SJCRH30 (cell line): ENCODE measurements around the gene DGUOK. TPM values are rescaled to one million over a fixed set of nuclear protein-coding genes. Genes with fewer than 3 reads are reported as not detected.
"Not testable (repeated sequence)": the region's sequence is repeated elsewhere in the genome, so short reads cannot be mapped to it uniquely, and the experiment has no call there.

Experiments used
- DNase-seq, 2 experiments: peaks; one replicate each; pipeline ENCODE4 v3.0.0-alpha.2; 2015 to 2020
- H3K27ac ChIP-seq: fragments of 250-450 bp; sonication (Bioruptor Pico); 2 replicates; pipeline ENCODE4 v1.5.1; 2020; ENCODE audit warnings: mild to moderate bottlenecking, moderate library complexity
- H3K27me3 ChIP-seq: fragments of 250-450 bp; sonication (Bioruptor Pico); 2 replicates; pipeline ENCODE4 v1.5.1; 2020; ENCODE audit warnings: mild to moderate bottlenecking, moderate library complexity
- H3K36me3 ChIP-seq: fragments of 250-450 bp; sonication (Bioruptor Pico); 2 replicates; pipeline ENCODE4 v1.5.1; 2020; ENCODE audit warnings: mild to moderate bottlenecking, moderate library complexity
- H3K4me1 ChIP-seq: fragments of 250-450 bp; sonication (Bioruptor Pico); 2 replicates; pipeline ENCODE4 v1.5.1; 2020; ENCODE audit warnings: mild to moderate bottlenecking, moderate library complexity
- H3K4me3 ChIP-seq: fragments of 250-450 bp; sonication (Bioruptor Pico); 2 replicates; pipeline ENCODE4 v1.5.1; 2020; ENCODE audit warnings: mild to moderate bottlenecking, moderate library complexity
- H3K9me3 ChIP-seq: fragments of 250-450 bp; sonication (Bioruptor Pico); replicated peaks from 2 replicates; pipeline ENCODE4 v1.5.1; 2020; ENCODE audit warnings: mild to moderate bottlenecking, moderate library complexity
- total RNA-seq: library from RNA; depleted of rRNA; stranded (reverse); fragments of >200 nt; shearing (Covaris generic); gene quantifications from 2 replicates; pipeline ENCODE4 v1.2.3, GENCODE V29; 2014; rRNA removed

DGUOK gene
- total RNA-seq = 100 and 105 TPM in 2 replicates

GRCh38 chr2:73926493-73927327, at the start of gene DGUOK:
Gene DGUOK (plus strand): TSS chr2:73926880. CDS start chr2:73926911, 31 bp downstream.
- DNase-seq = peak; percentile 99 to 100
- Histone ChIP-seq H3K9me3 (no peaks in the 10 kb centered on the region), H3K27ac (peak within 1 kb of the TSS; percentile 84), H3K36me3 (peaks cover 10% of the 10 kb centered on the region), H3K4me3 (peak within 1 kb of the TSS; percentile 83), H3K4me1 (peaks cover 12% of the 10 kb centered on the region), H3K27me3 (no peaks in the 10 kb centered on the region)

DNA sequence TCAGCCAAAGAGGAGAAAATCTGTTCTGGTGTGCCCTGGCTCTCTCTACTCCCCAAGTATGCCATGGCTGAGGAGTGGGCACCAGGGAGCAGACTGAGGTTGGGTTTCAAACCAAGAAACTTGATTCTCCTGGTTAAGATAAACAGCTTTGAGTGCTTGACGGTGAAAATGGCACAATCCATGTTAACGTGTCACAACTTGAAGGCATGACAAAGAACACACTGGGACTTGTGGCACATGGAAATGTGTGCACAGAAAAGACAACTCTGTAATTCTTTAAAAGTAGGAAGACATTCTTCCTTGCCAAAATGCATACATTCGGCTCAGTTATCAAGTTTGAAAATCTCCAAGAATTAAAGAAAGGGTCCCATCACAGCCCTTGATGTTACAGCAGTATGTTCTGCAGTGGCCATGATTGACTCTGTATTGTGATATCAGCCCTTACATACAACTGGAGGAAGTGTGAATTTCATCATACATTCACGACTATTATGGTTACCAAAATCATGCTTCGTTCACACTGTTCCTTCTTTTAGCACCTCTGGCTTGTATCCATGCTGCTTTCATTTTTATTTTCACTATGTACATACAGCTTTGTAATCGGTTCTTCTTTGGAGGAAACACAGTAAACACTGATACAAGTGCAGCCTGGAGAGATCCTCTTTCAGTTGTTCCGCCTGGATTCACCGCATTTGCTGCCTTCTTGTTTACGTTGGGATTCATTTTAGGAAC, 49.4 kb upstream of the DGUOK start:
- H3K36me3 ChIP-seq = no peaks in the 10 kb centered on the region
- no peak overlapping the region for H3K4me3 ChIP-seq
- H3K27me3 ChIP-seq = no peaks in the 10 kb centered on the region
- DNase-seq = no peak
- peaks cover 3% of the 10 kb centered on the region; the same call in 1 of the 2 replicates for H3K4me1 ChIP-seq
- H3K27ac ChIP-seq = no peak overlapping the region
- H3K9me3 ChIP-seq = 0 out of 2 replicates have a peak, but pooled peaks cover 6% of the 10 kb centered on the region

DNA sequence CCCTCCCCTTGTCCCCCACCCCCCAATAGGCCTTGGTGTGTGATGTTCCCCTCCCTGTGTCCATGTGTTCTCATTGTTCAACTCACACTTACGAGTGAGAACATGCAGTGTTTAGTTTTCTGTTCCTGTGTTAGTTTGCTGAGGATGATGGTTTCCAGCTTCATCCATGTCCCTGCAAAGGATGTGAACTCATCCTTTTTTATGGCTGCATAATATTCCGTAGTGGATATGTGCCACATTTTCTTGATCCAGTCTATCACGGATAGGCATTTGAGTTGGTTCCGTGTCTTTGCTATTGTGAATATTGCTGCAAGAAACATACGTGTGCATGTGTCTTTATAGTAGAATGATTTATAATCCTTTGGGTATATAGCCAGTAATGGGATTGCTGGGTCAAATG, 48.7 kb upstream of the DGUOK start:
- not testable (repeated sequence) for DNase-seq, H3K4me1 ChIP-seq, H3K36me3 ChIP-seq, H3K4me3 ChIP-seq, H3K27ac ChIP-seq, H3K27me3 ChIP-seq, H3K9me3 ChIP-seq

DNA sequence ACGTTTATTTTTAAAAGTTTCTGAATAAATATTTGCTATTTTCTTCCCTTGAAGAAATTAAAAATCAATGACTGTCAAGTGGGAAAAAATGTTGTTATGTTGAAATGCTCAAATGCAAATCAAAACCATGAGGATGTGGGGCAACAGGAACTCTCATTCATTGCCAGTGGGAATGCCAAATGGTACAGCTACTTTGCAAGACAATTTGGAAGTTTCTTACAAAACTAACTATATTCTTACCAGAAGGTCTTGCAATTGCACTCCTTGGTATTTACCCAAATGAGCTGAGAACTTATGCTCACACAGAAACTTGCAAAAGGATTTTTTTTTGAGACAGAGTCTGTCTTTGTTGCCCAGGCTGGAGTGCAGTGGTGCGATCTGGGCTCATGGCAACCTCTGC, 41.3 kb upstream of the DGUOK start:
- H3K4me3 ChIP-seq = no peak overlapping the region
- H3K27me3 ChIP-seq = no peaks in the 10 kb centered on the region
- H3K27ac ChIP-seq = no peak overlapping the region
- no peaks in the 10 kb centered on the region for H3K36me3 ChIP-seq
- no peaks in the 10 kb centered on the region for H3K4me1 ChIP-seq
- no peak for DNase-seq
- H3K9me3 ChIP-seq = no peaks in the 10 kb centered on the region

- Histone ChIP-seq H3K4me3 (no peak overlapping the region), H3K4me1 (no peaks in the 10 kb centered on the region), H3K27me3 (0 out of 2 replicates have a peak, but pooled peaks cover 4% of the 10 kb centered on the region), H3K36me3 (no peaks in the 10 kb centered on the region), H3K27ac (no peak overlapping the region), H3K9me3 (no peaks in the 10 kb centered on the region)
- no peak for DNase-seq
Measured at GRCh38 chr2:73886357-73886756, 40.3 kb upstream of the DGUOK start.

- not testable (repeated sequence) for H3K36me3 ChIP-seq, H3K27me3 ChIP-seq, H3K9me3 ChIP-seq, H3K4me1 ChIP-seq, H3K27ac ChIP-seq, DNase-seq, H3K4me3 ChIP-seq
Measured at GRCh38 chr2:73887596-73888353, 38.9 kb upstream of the DGUOK start.

DNA sequence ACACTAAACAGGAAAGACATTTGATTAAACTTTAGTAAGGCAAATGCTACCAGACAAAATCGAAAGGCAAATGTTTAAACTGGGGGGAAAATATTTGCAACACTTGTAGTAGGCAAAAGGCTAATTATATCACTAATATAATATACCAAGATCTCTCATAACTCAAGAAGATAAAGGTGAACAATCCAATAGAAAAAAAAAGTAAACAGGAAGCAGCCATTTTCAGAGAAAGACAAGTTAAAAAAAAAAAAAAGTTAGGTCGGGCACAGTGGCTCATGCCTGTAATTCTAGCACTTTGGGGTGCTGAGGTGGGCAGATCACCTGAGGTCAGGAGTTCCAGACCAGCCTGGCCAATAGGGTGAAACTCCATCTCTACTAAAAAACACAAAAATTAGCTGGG, 38.3 kb upstream of the DGUOK start:
- no peak for DNase-seq
- Histone ChIP-seq H3K4me1 (no peaks in the 10 kb centered on the region), H3K27ac (no peak overlapping the region), H3K27me3 (peaks cover 10% of the 10 kb centered on the region), H3K36me3 (no peaks in the 10 kb centered on the region), H3K9me3 (no peaks in the 10 kb centered on the region), H3K4me3 (no peak overlapping the region)

- no peak overlapping the region for H3K27ac ChIP-seq
- no peaks in the 10 kb centered on the region for H3K9me3 ChIP-seq
- no peaks in the 10 kb centered on the region for H3K4me1 ChIP-seq
- no peak for DNase-seq
- no peak overlapping the region for H3K4me3 ChIP-seq
- H3K36me3 ChIP-seq = no peaks in the 10 kb centered on the region
- peaks cover 10% of the 10 kb centered on the region for H3K27me3 ChIP-seq
Measured at GRCh38 chr2:73889206-73889605, 37.5 kb upstream of the DGUOK start.

DNA sequence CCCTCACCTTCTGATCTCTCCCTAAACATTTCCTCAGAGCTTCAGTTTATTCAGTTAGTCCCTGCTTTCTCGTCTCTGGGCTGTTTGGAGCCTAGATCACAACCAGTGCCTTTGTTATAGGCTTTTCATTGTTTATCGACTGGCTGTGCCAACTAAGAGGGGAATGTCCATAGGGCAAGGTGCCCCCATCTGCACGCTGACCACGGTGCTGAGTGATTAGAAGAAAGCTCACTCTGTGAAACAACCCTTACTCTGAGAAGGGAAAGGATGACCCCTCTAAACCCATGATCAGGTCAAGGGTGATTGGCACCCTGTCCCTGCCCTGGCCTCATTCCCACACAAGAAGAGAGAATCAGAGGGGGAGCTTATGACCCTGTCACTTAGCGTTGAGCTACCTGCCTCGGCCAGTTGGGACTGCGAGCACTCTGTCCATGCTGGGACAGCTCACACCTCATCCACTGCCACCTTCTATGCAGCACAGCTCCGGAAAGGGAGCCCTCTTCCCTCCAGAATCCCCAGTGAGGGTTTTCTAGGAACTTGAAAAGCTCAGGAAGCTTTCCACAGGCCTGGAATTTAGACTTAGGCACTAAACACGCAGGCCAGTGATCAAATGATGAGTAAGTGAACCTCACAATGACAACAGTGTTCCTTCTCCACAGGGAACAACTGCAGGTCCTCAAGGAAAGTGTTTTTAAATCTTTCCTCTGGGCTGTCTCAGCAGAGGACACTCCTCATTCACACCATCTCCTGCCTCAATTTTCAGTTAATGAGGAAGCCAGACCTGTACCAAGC, 36.2 kb upstream of the DGUOK start:
- H3K27me3 ChIP-seq = peaks cover 10% of the 10 kb centered on the region
- H3K4me1 ChIP-seq = no peaks in the 10 kb centered on the region
- H3K27ac ChIP-seq = no peak overlapping the region
- no peaks in the 10 kb centered on the region for H3K36me3 ChIP-seq
- DNase-seq = no peak
- no peaks in the 10 kb centered on the region for H3K9me3 ChIP-seq
- H3K4me3 ChIP-seq = no peak overlapping the region

GRCh38 chr2:73891276-73891901, 35.3 kb upstream of the DGUOK start:
- Histone ChIP-seq H3K4me1 (no peaks in the 10 kb centered on the region), H3K27me3 (peaks cover 10% of the 10 kb centered on the region), H3K4me3 (no peak overlapping the region), H3K36me3 (no peaks in the 10 kb centered on the region), H3K27ac (no peak overlapping the region), H3K9me3 (no peaks in the 10 kb centered on the region)
- DNase-seq = no peak

DNA sequence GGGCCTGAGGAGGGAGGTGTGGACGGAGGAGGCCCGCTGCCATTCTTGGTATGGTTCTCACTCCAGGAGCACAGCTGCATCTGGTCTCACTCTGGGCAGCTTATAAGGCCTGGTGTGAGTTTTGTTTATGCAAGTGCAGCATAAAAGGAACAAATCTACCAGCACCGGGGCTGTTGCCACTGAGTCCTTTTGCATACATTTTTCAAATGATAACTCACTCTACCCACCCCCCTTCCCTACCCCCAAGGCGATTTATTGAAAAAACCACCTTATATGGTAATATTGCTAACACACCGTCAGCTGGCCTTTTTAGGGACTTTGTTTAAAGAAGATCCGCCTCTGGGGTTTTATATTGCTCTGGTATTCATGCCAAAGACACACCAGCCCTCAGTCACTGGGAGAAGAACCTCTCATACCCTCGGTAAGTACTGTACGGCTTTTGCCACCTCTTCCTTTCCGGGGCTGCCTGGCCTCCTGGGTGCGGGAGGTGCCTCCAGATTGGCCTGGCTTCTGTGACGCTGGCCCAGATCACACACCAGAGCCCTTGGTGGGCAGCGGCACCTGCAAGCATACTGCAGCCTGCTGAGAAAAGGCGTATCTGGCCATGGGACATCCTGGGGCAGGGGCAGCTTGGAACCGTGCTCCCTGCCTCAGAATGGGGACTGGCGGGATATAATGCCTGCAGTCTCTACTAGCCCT, 33.9 kb upstream of the DGUOK start, which contains the start of gene ACTG2:
ACTG2 (plus strand) TSS at position 378 of the 699 bp plus-strand sequence. CDS start 8,304 bp downstream, outside the sequence.
- Histone ChIP-seq H3K27ac (no peak within 1 kb of the TSS), H3K36me3 (no peaks in the 10 kb centered on the region), H3K4me3 (no peak within 1 kb of the TSS), H3K4me1 (no peaks in the 10 kb centered on the region), H3K9me3 (no peaks in the 10 kb centered on the region), H3K27me3 (peaks cover 10% of the 10 kb centered on the region)
- peak in 1 of 2 experiments; percentile 28 for DNase-seq

DNA sequence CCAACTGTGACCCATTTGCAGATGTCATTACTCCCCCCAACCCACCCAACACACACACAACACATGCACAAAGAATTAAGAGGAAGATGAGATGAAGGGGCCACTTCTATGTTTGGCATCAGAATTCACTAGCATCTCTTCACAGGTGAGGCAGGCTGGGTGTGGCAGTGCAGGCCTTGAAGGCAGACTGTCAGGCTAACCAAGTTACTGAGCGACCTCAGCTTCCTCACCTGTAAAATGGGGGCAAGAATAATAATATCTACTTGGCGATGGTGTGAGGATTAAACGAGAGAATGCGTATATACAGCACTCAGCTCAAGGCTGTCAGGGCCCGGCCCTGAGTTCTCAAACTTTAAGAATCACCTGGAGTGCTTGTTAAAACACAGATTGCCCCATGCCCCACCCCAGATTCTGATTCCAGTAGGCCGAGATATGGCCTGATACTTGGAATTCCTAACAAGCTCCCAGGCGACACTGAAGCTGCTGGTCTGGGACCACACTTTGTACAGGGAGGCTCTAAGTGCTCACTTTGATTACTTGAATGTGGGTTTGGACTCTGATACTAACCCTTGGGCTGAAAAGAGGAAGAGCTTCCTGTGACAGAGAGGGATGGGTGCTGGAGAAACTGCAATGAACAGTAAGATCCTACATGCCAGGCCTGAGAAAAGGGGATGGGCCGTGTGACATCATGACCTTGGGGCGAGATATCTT, 32.8 kb upstream of the DGUOK start:
- DNase-seq = no peak
- no peaks in the 10 kb centered on the region for H3K36me3 ChIP-seq
- H3K9me3 ChIP-seq = no peaks in the 10 kb centered on the region
- H3K4me3 ChIP-seq = no peak overlapping the region
- H3K27ac ChIP-seq = no peak overlapping the region
- H3K4me1 ChIP-seq = no peaks in the 10 kb centered on the region
- H3K27me3 ChIP-seq = peaks cover 10% of the 10 kb centered on the region

DNA sequence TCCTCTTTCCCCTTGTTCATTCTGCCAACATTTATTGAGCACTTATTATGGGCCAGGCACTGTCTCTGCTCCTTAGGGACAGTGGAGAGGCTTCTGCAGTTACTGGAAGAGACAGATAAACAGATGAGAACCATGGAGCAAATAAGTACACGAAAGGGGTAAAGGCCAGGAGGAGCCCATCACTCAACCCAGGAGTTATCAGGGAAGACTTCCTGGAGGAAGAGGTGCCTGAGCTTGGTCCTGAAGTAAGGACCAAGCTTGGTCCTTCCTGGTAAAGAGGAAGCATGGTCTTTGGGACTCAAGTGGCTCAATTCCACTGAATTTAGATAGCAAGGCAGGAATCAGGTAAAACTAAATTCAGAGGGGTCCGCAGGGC, 32.2 kb upstream of the DGUOK start:
- Histone ChIP-seq H3K27ac (no peak overlapping the region), H3K27me3 (peaks cover 10% of the 10 kb centered on the region), H3K36me3 (no peaks in the 10 kb centered on the region), H3K4me1 (no peaks in the 10 kb centered on the region), H3K9me3 (no peaks in the 10 kb centered on the region), H3K4me3 (no peak overlapping the region)
- no peak for DNase-seq
